Measurements from ENCODE around the gene QSER1. TPM values are rescaled to one million over a fixed set of nuclear protein-coding genes. Genes with fewer than 3 reads are reported as not detected.

QSER1 gene
- total RNA-seq, 1 donor from 2014 or later = 15.1 TPM

GRCh38 chr11:33021501-33021900 lies 128.9 kb downstream of the QSER1 start:
- H3K9me3 Mint-ChIP-seq = no peaks in the 10 kb centered on the region
- no peak overlapping the region for H3K27ac Mint-ChIP-seq
- POLR2A ChIA-PET = no interaction called here
- peaks cover 36% of the 10 kb centered on the region for H3K27me3 Mint-ChIP-seq
- no peak overlapping the region for H3K4me3 Mint-ChIP-seq
- DNase-seq = no peak
- H3K4me1 Mint-ChIP-seq = peaks cover 1% of the 10 kb centered on the region
- no peaks in the 10 kb centered on the region for H3K36me3 Mint-ChIP-seq (ENCODE audit: low read depth)
- TF ChIP-seq CTCF (IDR thresholded peaks at IDR 0.05) = no peak
- CTCF ChIA-PET = interaction anchor here (1.8 kb wide), 1 partner anchor 44 kb away, joined by 5 read pairs; no protein-coding TSS in a partner anchor
- ATAC-seq (ENCODE audit: low read depth) = no peak
- intact Hi-C loops (cut with micrococcal nuclease) = no loop called here

- no peak for ATAC-seq (ENCODE audit: low read depth)
- H3K27me3 Mint-ChIP-seq = peaks cover 33% of the 10 kb centered on the region
- DNase-seq = no peak
- no peak overlapping the region for H3K27ac Mint-ChIP-seq
- H3K4me3 Mint-ChIP-seq = no peak overlapping the region
- H3K9me3 Mint-ChIP-seq = no peaks in the 10 kb centered on the region
- intact Hi-C loops (cut with micrococcal nuclease) = no loop called here
- no peak for TF ChIP-seq CTCF (IDR thresholded peaks at IDR 0.05)
- CTCF ChIA-PET = interaction anchor here (1.8 kb wide), 1 partner anchor 44 kb away, joined by 5 read pairs; no protein-coding TSS in a partner anchor
- no peaks in the 10 kb centered on the region for H3K36me3 Mint-ChIP-seq (ENCODE audit: low read depth)
- H3K4me1 Mint-ChIP-seq = no peaks in the 10 kb centered on the region
- POLR2A ChIA-PET = no interaction called here
These were observed 129.3 kb downstream of the QSER1 start for GRCh38 chr11:33021937-33022336.

- TF ChIP-seq CTCF (IDR thresholded peaks at IDR 0.05) = no peak
- Mint-ChIP-seq H3K36me3 (ENCODE audit: low read depth) (no peaks in the 10 kb centered on the region), H3K27ac (no peak overlapping the region), H3K4me3 (no peak overlapping the region), H3K4me1 (no peaks in the 10 kb centered on the region), H3K27me3 (peaks cover 11% of the 10 kb centered on the region), H3K9me3 (no peaks in the 10 kb centered on the region)
- ChIA-PET CTCF (no interaction called here), POLR2A (interaction anchor here (0.7 kb wide), 1 partner anchor 135 kb away, joined by 4 read pairs; no protein-coding TSS in a partner anchor)
- ATAC-seq (ENCODE audit: low read depth) (no peak), DNase-seq (no peak)
- intact Hi-C loops (cut with micrococcal nuclease) = no loop called here
These were observed 132.7 kb downstream of the QSER1 start for GRCh38 chr11:33025339-33025722.

GRCh38 chr11:33027233-33027632 lies 134.6 kb downstream of the QSER1 start:
- CTCF ChIA-PET = no interaction called here
- Mint-ChIP-seq H3K36me3 (ENCODE audit: low read depth) (no peaks in the 10 kb centered on the region), H3K27ac (no peak overlapping the region), H3K9me3 (no peaks in the 10 kb centered on the region), H3K4me3 (no peak overlapping the region), H3K4me1 (no peaks in the 10 kb centered on the region), H3K27me3 (peaks cover 4% of the 10 kb centered on the region)
- intact Hi-C loops (cut with micrococcal nuclease) = no loop called here
- DNase-seq (no peak), ATAC-seq (ENCODE audit: low read depth) (no peak)
- POLR2A ChIA-PET = no interaction called here
- no peak for TF ChIP-seq CTCF (IDR thresholded peaks at IDR 0.05)

- POLR2A ChIA-PET = no interaction called here
- Mint-ChIP-seq H3K9me3 (no peaks in the 10 kb centered on the region), H3K4me1 (no peaks in the 10 kb centered on the region), H3K36me3 (ENCODE audit: low read depth) (no peaks in the 10 kb centered on the region), H3K4me3 (no peak overlapping the region), H3K27me3 (peaks cover 4% of the 10 kb centered on the region), H3K27ac (no peak overlapping the region)
- no peak for TF ChIP-seq CTCF (IDR thresholded peaks at IDR 0.05)
- DNase-seq = no peak
- ATAC-seq (ENCODE audit: low read depth) = no peak
- intact Hi-C loops (cut with micrococcal nuclease) = no loop called here
- CTCF ChIA-PET = no interaction called here
These were observed 135.4 kb downstream of the QSER1 start for GRCh38 chr11:33027846-33028536.

Measured in activated B cell treated with CpG ODN at 0.5 μM for 24 hours (primary cell).